ENCODE data around the gene MCAT.

Gene MCAT

GRCh38 chr22:43142880-43143562, at the start of gene MCAT:
Gene MCAT (minus strand): TSS chr22:43143398. CDS start chr22:43143348, 50 bp downstream.
- DNase-seq (ENCODE audit: low spot score) = peak; percentile 94

- DNase-seq (ENCODE audit: low spot score) = no peak
Observed at GRCh38 chr22:43191831-43192230, 48.6 kb upstream of the MCAT start.

- no peak for DNase-seq (ENCODE audit: low spot score)
Observed at GRCh38 chr22:43188829-43189545, 45.8 kb upstream of the MCAT start.

- DNase-seq (ENCODE audit: low spot score) = peak; percentile 99
Observed at GRCh38 chr22:43187171-43188099, 44.2 kb upstream of the MCAT start.

- DNase-seq (ENCODE audit: low spot score) = peak; percentile 91
Observed at GRCh38 chr22:43186272-43187170, 43.3 kb upstream of the MCAT start, which contains the start of gene TTLL12. Gene TTLL12 (minus strand): TSS chr22:43187134. CDS start chr22:43187069, 65 bp downstream.

GRCh38 chr22:43185860-43186261, 42.7 kb upstream of the MCAT start:
- peak; percentile 69 for DNase-seq (ENCODE audit: low spot score)

- no peak for DNase-seq (ENCODE audit: low spot score)
Observed at GRCh38 chr22:43183496-43184277, 40.5 kb upstream of the MCAT start.

GRCh38 chr22:43182726-43183125, 39.5 kb upstream of the MCAT start:
- no peak for DNase-seq (ENCODE audit: low spot score)

- no peak for DNase-seq (ENCODE audit: low spot score)
Observed at GRCh38 chr22:43182118-43182517, 38.9 kb upstream of the MCAT start.

GRCh38 chr22:43181321-43182076, 38.3 kb upstream of the MCAT start:
- DNase-seq (ENCODE audit: low spot score) = no peak

- DNase-seq (ENCODE audit: low spot score) = no peak
Observed at GRCh38 chr22:43180670-43181069, 37.5 kb upstream of the MCAT start.

- no peak for DNase-seq (ENCODE audit: low spot score)
Observed at GRCh38 chr22:43179911-43180195, 36.7 kb upstream of the MCAT start.

- no peak for DNase-seq (ENCODE audit: low spot score)
Observed at GRCh38 chr22:43179146-43179910, 36.1 kb upstream of the MCAT start.

- no peak for DNase-seq (ENCODE audit: low spot score)
Observed at GRCh38 chr22:43177479-43177878, 34.3 kb upstream of the MCAT start.

GRCh38 chr22:43176090-43176489, 32.9 kb upstream of the MCAT start:
- no peak for DNase-seq (ENCODE audit: low spot score)

- DNase-seq (ENCODE audit: low spot score) = no peak
Observed at GRCh38 chr22:43174941-43175531, 31.8 kb upstream of the MCAT start.

- no peak for DNase-seq (ENCODE audit: low spot score)
Observed at GRCh38 chr22:43173976-43174720, 30.9 kb upstream of the MCAT start.

- no peak for DNase-seq (ENCODE audit: low spot score)
Observed at GRCh38 chr22:43173566-43173965, 30.4 kb upstream of the MCAT start.

Measured in D341Med (cell line).